Keratinocyte (primary cell): Measurements from ENCODE around the gene ZBTB40. TPM values are rescaled to one million over a fixed set of nuclear protein-coding genes. Genes with fewer than 3 reads are reported as not detected.

Source experiments
- DNase-seq: peaks from one replicate; pipeline ENCODE4 v3.0.0-alpha.2; 2011; ENCODE audit warnings: low read depth, missing footprints, low spot score
- FAIRE-seq: peaks from 2 replicates; lab custom pipeline; 2011; peaks lifted over from hg19 to GRCh38; lab: Jason Lieb, UNC
- H2AFZ ChIP-seq: 2 replicates; pipeline ENCODE4 v1.6.0; 2012; ENCODE audit warnings: low read length, control low read depth, inconsistent platforms; ENCODE audit not compliant: control insufficient read depth
- H3K27ac ChIP-seq: 2 replicates; pipeline ENCODE4 v1.5.1; 2011; ENCODE audit warnings: low read length; ENCODE audit not compliant: control insufficient read depth, insufficient read depth
- H3K27me3 ChIP-seq: 3 replicates; pipeline ENCODE4 v1.6.0; 2011; ENCODE audit warnings: low read length; ENCODE audit not compliant: control insufficient read depth, insufficient read depth; ENCODE audit errors: extremely low read depth
- H3K36me3 ChIP-seq, 2 experiments: 2 replicates in 1 of 2; 3 replicates in 1 of 2; pipeline ENCODE4 v1.5.1; 2011; ENCODE audit warnings: low read length in 2 of 2, mild to moderate bottlenecking in 1 of 2; ENCODE audit not compliant: control insufficient read depth in 2 of 2, insufficient read depth in 2 of 2; ENCODE audit errors: extremely low read depth in 1 of 2
- H3K4me1 ChIP-seq: 3 replicates; pipeline ENCODE4 v1.5.1; 2011; ENCODE audit warnings: low read length; ENCODE audit not compliant: control insufficient read depth, insufficient read depth; ENCODE audit errors: extremely low read depth
- H3K4me2 ChIP-seq: 3 replicates; pipeline ENCODE4 v1.6.0; 2011; ENCODE audit warnings: low read depth, low read length; ENCODE audit not compliant: control insufficient read depth, insufficient read depth; ENCODE audit errors: extremely low read depth
- H3K4me3 ChIP-seq, 3 experiments: fragments of 200-600 bp in 1 of 3; sonication (generic) in 1 of 3; 2 replicates in 2 of 3; 3 replicates in 1 of 3; pipeline ENCODE4 v1.5.1; 2011 to 2016; ENCODE audit warnings: low read length in 3 of 3, mild to moderate bottlenecking in 3 of 3, control low read depth in 2 of 3, inconsistent platforms in 1 of 3, low read depth in 1 of 3, mixed read lengths in 1 of 3, mixed run types in 1 of 3, moderate library complexity in 1 of 3; ENCODE audit not compliant: control insufficient read depth in 2 of 3, insufficient read depth in 2 of 3; ENCODE audit errors: extremely low read depth in 1 of 3
- H3K79me2 ChIP-seq: 2 replicates; pipeline ENCODE4 v1.6.0; 2012; ENCODE audit warnings: low read length; ENCODE audit not compliant: control insufficient read depth, insufficient read depth
- H3K9ac ChIP-seq: 3 replicates; pipeline ENCODE4 v1.6.0; 2011; ENCODE audit warnings: low read length; ENCODE audit not compliant: control insufficient read depth, insufficient read depth; ENCODE audit errors: extremely low read depth
- H3K9me1 ChIP-seq: 3 replicates; pipeline ENCODE4 v1.6.0; 2011; ENCODE audit warnings: low read length; ENCODE audit not compliant: control insufficient read depth, insufficient read depth; ENCODE audit errors: extremely low read depth
- H3K9me3 ChIP-seq: 2 replicates; pipeline ENCODE4 v1.5.1; 2012; ENCODE audit warnings: low read depth, low read length; ENCODE audit not compliant: control insufficient read depth
- H4K20me1 ChIP-seq: 3 replicates; pipeline ENCODE4 v1.6.0; 2011; ENCODE audit warnings: low read length; ENCODE audit not compliant: control insufficient read depth, insufficient read depth; ENCODE audit errors: extremely low read depth
- EZH2 ChIP-seq: IDR thresholded peaks from one replicate; pipeline ENCODE4 v1.6.1; 2012; ENCODE audit warnings: inconsistent platforms, mild to moderate bottlenecking, low read length, moderate library complexity
- dilution Hi-C: fragments of 300-500 bp; cut with MboI; formaldehyde crosslinking; loops from one replicate; pipeline ENCODE4 v1.7.0; 2020; ENCODE audit warnings: low sequenced_read_pairs; ENCODE audit not compliant: extremely low pct_ligation_motif_present
- polyA plus RNA-seq, 5 experiments: library from polyadenylated mRNA; depleted of rRNA in 3 of 5; stranded (reverse) in 3 of 5; stranded (forward) in 1 of 5; unstranded in 1 of 5; fragments of >200 nt; gene quantifications; 1 replicate in 1 of 5; 2 replicates in 3 of 5; 3 replicates in 1 of 5; pipeline versions ENCODE4 v1.2.1 to v1.2.3, GENCODE V29; 2011 to 2012; ENCODE audit warnings: missing spikeins in 2 of 5, low read depth in 1 of 5, low replicate concordance in 1 of 5
- TF ChIP-seq, protein P1 (sequence below), 3 experiments: IDR thresholded peaks in 1 of 3; conservative IDR thresholded peaks in 1 of 3; optimal IDR thresholded peaks in 1 of 3; 2 replicates in 2 of 3; 3 replicates in 1 of 3; pipeline versions ENCODE3 to v1.5.1; 2011; ENCODE audit warnings: low read length in 3 of 3, mild to moderate bottlenecking in 3 of 3, moderate library complexity in 2 of 3, control low read depth in 1 of 3, inconsistent platforms in 1 of 3; ENCODE audit not compliant: insufficient read depth in 2 of 3; ENCODE audit errors: extremely low read depth in 1 of 3

ZBTB40 gene
- polyA plus RNA-seq, 1 donor (not counting 4 experiments of a cell fraction or from before 2014, with no cell fraction given) = 5.0 TPM

DNA sequence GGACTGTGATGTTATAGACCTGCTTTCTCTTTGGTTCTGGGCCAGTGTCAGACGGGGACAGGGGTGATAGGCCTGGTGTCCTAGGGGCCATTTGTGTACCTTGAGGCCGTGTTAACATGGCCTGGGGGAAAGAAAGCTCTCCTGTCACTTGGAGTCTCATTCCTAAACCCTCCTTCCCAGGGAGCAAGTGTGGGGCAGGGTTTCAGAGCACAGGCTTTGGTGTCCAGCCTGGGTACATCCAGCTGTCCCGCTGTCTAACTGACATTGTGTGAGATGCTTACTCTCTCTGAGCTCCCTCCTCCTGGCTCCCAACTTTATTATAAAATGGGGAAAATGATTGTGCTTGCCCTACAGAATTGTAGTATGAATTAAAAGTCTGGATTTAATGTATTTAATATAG lies 79.1 kb downstream of the ZBTB40 start:
- Histone ChIP-seq H3K4me1 (no peaks in the 10 kb centered on the region), H3K27me3 (no peaks in the 10 kb centered on the region), H2AFZ (no peak overlapping the region), H3K4me2 (no peak overlapping the region), H3K36me3 (peaks cover 6 to 10% of the 10 kb centered on the region in 2 experiments), H3K9me1 (no peaks in the 10 kb centered on the region), H4K20me1 (no peaks in the 10 kb centered on the region), H3K9ac (no peak overlapping the region), H3K9me3 (no peaks in the 10 kb centered on the region), H3K79me2 (no peaks in the 10 kb centered on the region), H3K4me3 (no peak overlapping the region), H3K27ac (no peak overlapping the region)
- FAIRE-seq (no peak), DNase-seq (no peak)
- TF ChIP-seq EZH2 = no peak
- TF ChIP-seq, protein P1, sequence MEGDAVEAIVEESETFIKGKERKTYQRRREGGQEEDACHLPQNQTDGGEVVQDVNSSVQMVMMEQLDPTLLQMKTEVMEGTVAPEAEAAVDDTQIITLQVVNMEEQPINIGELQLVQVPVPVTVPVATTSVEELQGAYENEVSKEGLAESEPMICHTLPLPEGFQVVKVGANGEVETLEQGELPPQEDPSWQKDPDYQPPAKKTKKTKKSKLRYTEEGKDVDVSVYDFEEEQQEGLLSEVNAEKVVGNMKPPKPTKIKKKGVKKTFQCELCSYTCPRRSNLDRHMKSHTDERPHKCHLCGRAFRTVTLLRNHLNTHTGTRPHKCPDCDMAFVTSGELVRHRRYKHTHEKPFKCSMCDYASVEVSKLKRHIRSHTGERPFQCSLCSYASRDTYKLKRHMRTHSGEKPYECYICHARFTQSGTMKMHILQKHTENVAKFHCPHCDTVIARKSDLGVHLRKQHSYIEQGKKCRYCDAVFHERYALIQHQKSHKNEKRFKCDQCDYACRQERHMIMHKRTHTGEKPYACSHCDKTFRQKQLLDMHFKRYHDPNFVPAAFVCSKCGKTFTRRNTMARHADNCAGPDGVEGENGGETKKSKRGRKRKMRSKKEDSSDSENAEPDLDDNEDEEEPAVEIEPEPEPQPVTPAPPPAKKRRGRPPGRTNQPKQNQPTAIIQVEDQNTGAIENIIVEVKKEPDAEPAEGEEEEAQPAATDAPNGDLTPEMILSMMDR (optimal IDR thresholded peaks at IDR 0.05 in 1 of 3, IDR thresholded peaks at IDR 0.05 in 1 of 3, conservative IDR thresholded peaks at IDR 0.05 in 1 of 3; ENCODE audit: extremely low read depth in 1 of 3, insufficient read depth in 2 of 3, low read length in 3 of 3) = no peak
- dilution Hi-C loops = no loop called here

DNA sequence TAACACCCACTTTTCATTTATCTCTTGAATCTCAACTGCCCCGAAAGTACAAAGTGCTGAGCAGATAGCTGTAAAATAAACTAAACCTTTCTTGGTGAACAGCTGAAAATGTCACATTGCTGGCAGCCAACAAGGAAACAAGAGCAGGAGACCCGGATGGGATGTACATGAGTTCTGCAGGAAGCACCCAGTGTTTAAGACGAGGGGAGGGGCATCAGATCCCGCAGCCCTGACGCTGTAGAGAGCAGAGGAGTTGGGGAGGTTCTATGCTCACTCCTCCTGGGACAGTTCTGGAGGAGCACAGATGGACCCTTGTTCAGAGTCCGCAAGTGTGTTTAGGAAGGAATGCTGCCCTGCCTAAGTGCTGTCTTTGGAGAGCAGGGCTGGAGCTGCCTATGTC lies 79.6 kb downstream of the ZBTB40 start:
- H2AFZ ChIP-seq = no peak overlapping the region
- H3K27me3 ChIP-seq = no peaks in the 10 kb centered on the region
- H3K4me2 ChIP-seq = no peak overlapping the region
- no peak overlapping the region for H3K4me3 ChIP-seq
- DNase-seq = no peak
- no peaks in the 10 kb centered on the region for H3K9me1 ChIP-seq
- H3K79me2 ChIP-seq = no peaks in the 10 kb centered on the region
- dilution Hi-C loops = no loop called here
- TF ChIP-seq, protein P1 (optimal IDR thresholded peaks at IDR 0.05 in 1 of 3, IDR thresholded peaks at IDR 0.05 in 1 of 3, conservative IDR thresholded peaks at IDR 0.05 in 1 of 3; ENCODE audit: extremely low read depth in 1 of 3, insufficient read depth in 2 of 3, low read length in 3 of 3) = no peak
- no peak for TF ChIP-seq EZH2
- H4K20me1 ChIP-seq = no peaks in the 10 kb centered on the region
- H3K9me3 ChIP-seq = no peaks in the 10 kb centered on the region
- H3K36me3 ChIP-seq = peaks cover 4 to 9% of the 10 kb centered on the region in 2 experiments
- no peaks in the 10 kb centered on the region for H3K4me1 ChIP-seq
- no peak overlapping the region for H3K27ac ChIP-seq
- no peak for FAIRE-seq
- no peak overlapping the region for H3K9ac ChIP-seq
